NT2/D1 (cell line): ENCODE data around the gene ANAPC2.

Experiments used
- SUZ12 ChIP-seq: IDR thresholded peaks from 2 replicates; pipeline ENCODE4 v1.6.1; 2011; ENCODE audit not compliant: insufficient read length, insufficient read depth; ENCODE audit errors: extremely low read depth
- YY1 ChIP-seq: IDR thresholded peaks from 2 replicates; pipeline ENCODE4 v1.6.1; 2011; ENCODE audit not compliant: insufficient read length, insufficient read depth

DNA sequence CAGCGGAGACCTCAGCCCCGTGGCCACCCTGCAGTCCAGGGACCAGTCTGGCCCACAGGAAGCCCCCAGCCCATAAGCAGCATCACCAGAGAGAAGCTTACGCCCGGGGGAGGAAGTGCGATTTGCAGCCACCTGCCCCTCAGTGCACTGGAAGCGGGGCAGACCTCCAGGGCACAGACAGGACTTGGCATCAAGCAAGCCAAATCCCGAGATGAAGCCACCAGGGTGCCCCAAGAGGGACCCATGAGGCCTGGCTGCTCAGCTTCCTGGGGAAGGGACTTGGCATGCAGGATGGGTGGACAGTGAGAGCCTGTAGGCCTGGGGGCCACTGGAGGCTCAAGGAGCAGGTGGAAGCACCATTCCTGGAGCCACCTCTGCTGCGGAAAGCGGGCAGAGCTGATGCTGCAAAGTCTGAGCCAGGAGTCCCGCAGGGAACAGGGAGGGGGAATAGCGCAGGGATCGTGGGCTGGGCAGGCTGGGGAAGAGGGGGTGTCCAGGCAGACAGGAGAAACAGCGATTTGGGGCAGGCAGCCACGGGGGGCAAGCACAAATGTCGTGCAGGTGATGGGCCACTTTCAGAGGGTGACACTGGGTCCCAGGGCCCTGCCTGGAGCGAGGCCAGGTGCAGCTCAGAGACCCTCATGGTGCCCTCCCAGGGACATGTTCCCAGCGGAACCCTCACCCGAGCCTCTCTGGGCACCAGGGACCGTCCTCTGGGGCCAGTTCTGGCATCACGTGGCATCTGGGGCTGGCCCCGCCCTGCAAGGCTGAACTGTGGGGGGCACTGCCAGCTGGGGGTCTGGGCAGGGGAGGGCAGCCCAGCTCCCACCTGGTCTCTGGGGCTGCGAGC is 21.8 kb downstream of the ANAPC2 start:
- TF ChIP-seq YY1 (no peak), SUZ12 (no peak)
